Caco-2 (cell line): ENCODE measurements around the gene FAM47C. TPM values are rescaled to one million over a fixed set of nuclear protein-coding genes. Genes with fewer than 3 reads are reported as not detected.

Source experiments
- BruUV-seq: library from RNA; stranded (reverse); fragments of 400-500 nt; replicated peaks from 2 replicates; lab custom pipeline; 2021; lab: Mats Ljungman, UMichigan
- CTCF ChIA-PET: fragments of 300-600 bp; sonication (Branson Sonifier 250); formaldehyde crosslinking; loops from one replicate; lab custom pipeline; 2022; ENCODE audit warnings: antibody characterized with exemption; lab: Charles Lee
- POLR2A ChIA-PET: fragments of 300-600 bp; sonication (Branson Sonifier 250); formaldehyde crosslinking; loops from one replicate; lab custom pipeline; 2022; ENCODE audit warnings: antibody characterized with exemption; lab: Charles Lee
- DNase-seq, 2 experiments: peaks; one replicate each; pipeline versions ENCODE4 v3.0.0 to v3.0.0-alpha.2; 2020 to 2022
- H3K27me3 ChIP-seq: replicated peaks from 2 replicates; pipeline ENCODE4 v1.6.0; 2011; ENCODE audit warnings: low read length; ENCODE audit not compliant: control insufficient read depth, insufficient read depth
- H3K36me3 ChIP-seq: 2 replicates; pipeline ENCODE4 v1.5.1; 2011; ENCODE audit warnings: low read length; ENCODE audit not compliant: control insufficient read depth, insufficient read depth
- H3K4me1 ChIP-seq: fragments of 250-450 bp; sonication (Bioruptor Pico); 2 replicates; pipeline ENCODE4 v1.5.1; 2020; ENCODE audit warnings: mild to moderate bottlenecking
- H3K4me3 ChIP-seq: 2 replicates; pipeline ENCODE4 v1.5.1; 2011; ENCODE audit warnings: low read depth, mild to moderate bottlenecking, control low read depth, low read length
- H3K9me3 ChIP-seq: fragments of 250-450 bp; sonication (Bioruptor Pico); 2 replicates; pipeline ENCODE4 v1.5.1; 2020; ENCODE audit warnings: mild to moderate bottlenecking, moderate library complexity
- H3K27ac Mint-ChIP-seq: one replicate; pipeline ENCODE4 v1.8.0; 2022; ENCODE audit warnings: mixed read lengths; ENCODE audit not compliant: unreplicated experiment
- H3K27me3 Mint-ChIP-seq: one replicate; pipeline ENCODE4 v1.8.0; 2022; ENCODE audit warnings: mixed read lengths; ENCODE audit not compliant: insufficient read depth, unreplicated experiment
- H3K36me3 Mint-ChIP-seq: one replicate; pipeline ENCODE4 v1.8.0; 2022; ENCODE audit warnings: mild to moderate bottlenecking, mixed read lengths; ENCODE audit not compliant: insufficient read depth, unreplicated experiment
- H3K4me1 Mint-ChIP-seq: one replicate; pipeline ENCODE4 v1.8.0; 2022; ENCODE audit warnings: low read depth, mixed read lengths; ENCODE audit not compliant: unreplicated experiment
- H3K4me3 Mint-ChIP-seq: one replicate; pipeline ENCODE4 v1.8.0; 2022; ENCODE audit warnings: mild to moderate bottlenecking, moderate library complexity, mixed read lengths; ENCODE audit not compliant: unreplicated experiment
- H3K9me3 Mint-ChIP-seq: one replicate; pipeline ENCODE4 v1.8.0; 2022; ENCODE audit warnings: mixed read lengths; ENCODE audit not compliant: unreplicated experiment
- CTCF ChIP-seq, 2 experiments: fragments of 200-600 bp in 1 of 2; IDR thresholded peaks; 1 replicate in 1 of 2; 2 replicates in 1 of 2; pipeline versions ENCODE4 v1.5.1 to v1.8.0; 2011 to 2022; ENCODE audit warnings: antibody characterized with exemption in 1 of 2, control low read depth in 1 of 2, inconsistent platforms in 1 of 2, low read depth in 1 of 2, low read length in 1 of 2, mild to moderate bottlenecking in 1 of 2, moderate library complexity in 1 of 2; ENCODE audit not compliant: insufficient read depth in 1 of 2, severe bottlenecking in 1 of 2, unreplicated experiment in 1 of 2
- intact Hi-C: fragments of 100-400 bp; cut with micrococcal nuclease; formaldehyde crosslinking; loops from one replicate; pipeline ENCODE4 v1.10.0; 2022; ENCODE audit not compliant: unreplicated experiment
- total RNA-seq: library from RNA; stranded (reverse); gene quantifications from 2 replicates; pipeline ENCODE4 v1.2.3, GENCODE V29; 2022

Gene FAM47C
- total RNA-seq, 1 experiment from 2014 or later, result not detected

DNA sequence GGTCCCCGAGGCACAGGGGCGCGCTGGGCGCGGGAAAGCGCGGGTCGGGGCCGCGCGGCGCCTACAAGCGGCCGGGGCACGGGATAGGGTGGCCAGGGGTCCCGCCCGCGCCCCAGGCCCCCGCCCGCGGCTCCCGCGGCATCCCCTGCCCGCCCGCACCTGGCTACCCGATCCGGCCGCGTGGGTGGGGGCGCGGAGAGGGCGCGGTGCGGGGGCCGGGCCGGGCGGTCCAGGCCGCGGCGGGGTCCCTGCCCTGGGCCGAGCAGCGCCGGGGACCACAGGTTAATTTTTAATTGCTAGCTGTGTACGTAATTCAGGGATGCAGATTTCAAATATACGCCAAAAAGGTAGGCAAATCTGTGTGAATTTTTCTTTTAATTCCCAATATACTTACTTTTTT lies 44.3 kb upstream of the FAM47C start:
- no peaks in the 10 kb centered on the region for H3K9me3 Mint-ChIP-seq
- CTCF ChIA-PET, result no interaction called here
- POLR2A ChIA-PET, result no interaction called here
- no peaks in the 10 kb centered on the region for H3K4me1 Mint-ChIP-seq
- no peak for TF ChIP-seq CTCF (IDR thresholded peaks at IDR 0.05; ENCODE audit: insufficient read depth in 1 of 2, low read depth in 1 of 2, low read length in 1 of 2, severe bottlenecking in 1 of 2, unreplicated experiment in 1 of 2)
- DNase-seq, result no peak
- no peak overlapping the region for H3K4me3 ChIP-seq
- no peaks in the 10 kb centered on the region for H3K36me3 Mint-ChIP-seq
- no peaks in the 10 kb centered on the region for H3K9me3 ChIP-seq
- no peaks in the 10 kb centered on the region for H3K27me3 Mint-ChIP-seq
- no peak overlapping the region for H3K27ac Mint-ChIP-seq
- no TSS peak for BruUV-seq
- no peaks in the 10 kb centered on the region for H3K27me3 ChIP-seq
- no peaks in the 10 kb centered on the region for H3K36me3 ChIP-seq
- H3K4me1 ChIP-seq, result no peaks in the 10 kb centered on the region
- intact Hi-C loops, result no loop called here
- H3K4me3 Mint-ChIP-seq, result no peak overlapping the region

- Histone ChIP-seq H3K9me3 (no peaks in the 10 kb centered on the region), H3K4me1 (no peaks in the 10 kb centered on the region), H3K4me3 (no peak overlapping the region), H3K27me3 (no peaks in the 10 kb centered on the region), H3K36me3 (no peaks in the 10 kb centered on the region)
- intact Hi-C loops, result no loop called here
- CTCF ChIA-PET, result no interaction called here
- no peaks in the 10 kb centered on the region for H3K4me1 Mint-ChIP-seq
- no peak for DNase-seq
- H3K36me3 Mint-ChIP-seq, result no peaks in the 10 kb centered on the region
- no peaks in the 10 kb centered on the region for H3K9me3 Mint-ChIP-seq
- BruUV-seq, result no TSS peak
- POLR2A ChIA-PET, result no interaction called here
- no peak overlapping the region for H3K27ac Mint-ChIP-seq
- peaks cover 2% of the 10 kb centered on the region for H3K27me3 Mint-ChIP-seq
- no peak for TF ChIP-seq CTCF (IDR thresholded peaks at IDR 0.05; ENCODE audit: insufficient read depth in 1 of 2, low read depth in 1 of 2, low read length in 1 of 2, severe bottlenecking in 1 of 2, unreplicated experiment in 1 of 2)
- no peak overlapping the region for H3K4me3 Mint-ChIP-seq
Observed at GRCh38 chrX:36973575-36973974, 34.6 kb upstream of the FAM47C start.

- Mint-ChIP-seq H3K4me3 (no peak overlapping the region), H3K27me3 (peaks cover 2% of the 10 kb centered on the region), H3K4me1 (no peaks in the 10 kb centered on the region), H3K27ac (no peak overlapping the region), H3K36me3 (no peaks in the 10 kb centered on the region), H3K9me3 (no peaks in the 10 kb centered on the region)
- Histone ChIP-seq H3K4me3 (no peak overlapping the region), H3K27me3 (no peaks in the 10 kb centered on the region), H3K9me3 (no peaks in the 10 kb centered on the region), H3K4me1 (no peaks in the 10 kb centered on the region), H3K36me3 (no peaks in the 10 kb centered on the region)
- ChIA-PET POLR2A (no interaction called here), CTCF (no interaction called here)
- intact Hi-C loops, result no loop called here
- no TSS peak for BruUV-seq
- no peak for DNase-seq
- no peak for TF ChIP-seq CTCF (IDR thresholded peaks at IDR 0.05; ENCODE audit: insufficient read depth in 1 of 2, low read depth in 1 of 2, low read length in 1 of 2, severe bottlenecking in 1 of 2, unreplicated experiment in 1 of 2)
Observed at GRCh38 chrX:36974911-36975310, 33.3 kb upstream of the FAM47C start.
